GM20000 (cell line): Measurements from ENCODE around the gene TNN.

Source experiments
- DNase-seq: peaks from one replicate; pipeline ENCODE4 v3.0.0; 2012; ENCODE audit warnings: low spot score
- CTCF ChIP-seq: IDR thresholded peaks from 2 replicates; pipeline ENCODE4 v1.5.1; 2012; ENCODE audit warnings: mild to moderate bottlenecking, control low read depth; ENCODE audit errors: extremely low read depth, missing control alignments

TNN gene

DNA sequence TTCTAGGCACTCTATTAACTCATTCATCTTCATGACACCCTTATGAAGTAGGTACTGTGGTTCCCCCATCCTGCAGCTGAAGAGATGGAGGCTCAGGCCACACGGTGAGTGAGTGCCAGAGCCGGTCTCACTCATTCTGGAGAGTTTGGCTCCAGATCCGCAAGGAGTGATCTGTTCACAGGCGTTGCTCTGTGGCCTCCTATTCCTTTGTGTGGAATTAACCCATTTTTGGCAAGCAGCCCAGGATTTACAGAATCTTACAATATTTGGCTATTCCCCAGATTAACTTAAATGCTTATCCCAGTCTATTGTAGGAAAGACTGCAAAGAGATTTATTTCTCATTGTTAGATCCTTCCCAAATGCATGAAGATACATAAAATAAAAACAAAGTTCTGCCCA is 95.3 kb downstream of the TNN start:
- DNase-seq = no peak
- no peak for TF ChIP-seq CTCF

- no peak for DNase-seq
- TF ChIP-seq CTCF = no peak
Measured at GRCh38 chr1:175163702-175164101, 96.1 kb downstream of the TNN start.

- no peak for DNase-seq
- TF ChIP-seq CTCF = no peak
Measured at GRCh38 chr1:175164751-175165150, 97.1 kb downstream of the TNN start.

DNA sequence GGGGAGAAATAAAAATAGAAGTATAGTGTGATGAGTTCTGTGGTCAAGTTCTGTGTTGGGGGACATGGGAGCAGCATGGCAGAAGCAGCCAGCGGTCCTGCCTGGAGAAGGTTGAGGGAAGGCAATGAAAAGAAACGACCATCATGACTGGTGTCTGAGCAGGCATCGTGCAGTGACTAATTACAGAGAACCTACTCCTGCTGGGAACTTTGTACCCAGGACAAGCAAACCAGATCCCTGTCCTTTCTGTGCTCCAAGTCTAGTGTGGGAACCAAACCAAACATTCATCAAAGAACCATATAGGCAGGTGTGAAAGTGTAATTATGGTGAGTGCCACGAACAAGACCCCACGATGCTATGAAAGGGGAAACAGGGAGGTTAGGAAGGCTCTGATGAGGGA is 99.1 kb downstream of the TNN start:
- no peak for TF ChIP-seq CTCF
- no peak for DNase-seq

DNA sequence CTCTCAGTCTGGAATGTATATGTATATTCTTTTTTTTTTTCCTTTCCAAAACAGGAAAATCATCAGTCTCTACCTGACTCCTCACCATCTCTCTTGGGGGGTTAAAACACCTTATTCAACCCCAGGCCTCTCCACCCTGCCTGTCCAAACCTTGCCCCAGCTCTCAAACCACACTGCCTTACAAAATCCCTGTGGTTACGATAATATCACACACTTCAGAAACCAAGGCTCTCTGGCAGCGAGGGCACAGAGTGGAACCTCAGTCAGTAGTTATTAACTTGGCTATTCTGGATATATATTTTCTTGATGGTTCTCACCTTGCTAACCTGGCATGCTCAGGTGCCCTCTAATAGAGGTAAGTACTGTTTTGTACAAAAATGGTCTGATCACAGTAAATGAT is 100.2 kb downstream of the TNN start:
- no peak for DNase-seq
- TF ChIP-seq CTCF = no peak

DNA sequence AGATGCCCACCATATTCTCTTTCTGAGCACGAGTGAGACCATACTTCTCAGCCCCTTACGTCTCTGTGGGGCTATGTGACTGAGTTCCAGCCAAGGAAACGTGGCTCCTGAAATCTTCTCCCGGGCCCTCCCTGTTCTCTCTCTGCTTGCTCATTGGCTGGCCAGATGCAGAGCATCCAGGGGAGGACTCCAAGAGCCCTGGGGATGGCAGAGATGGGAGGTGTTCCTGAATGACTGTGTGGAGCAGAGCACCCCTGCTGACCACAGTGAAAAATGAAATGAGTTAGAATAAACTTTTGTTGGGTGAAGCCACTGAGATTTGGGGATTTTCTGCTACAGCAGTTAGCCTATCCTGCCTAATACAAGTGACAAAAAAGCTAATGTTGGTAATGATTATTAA is 101.1 kb downstream of the TNN start:
- no peak for DNase-seq
- no peak for TF ChIP-seq CTCF

DNA sequence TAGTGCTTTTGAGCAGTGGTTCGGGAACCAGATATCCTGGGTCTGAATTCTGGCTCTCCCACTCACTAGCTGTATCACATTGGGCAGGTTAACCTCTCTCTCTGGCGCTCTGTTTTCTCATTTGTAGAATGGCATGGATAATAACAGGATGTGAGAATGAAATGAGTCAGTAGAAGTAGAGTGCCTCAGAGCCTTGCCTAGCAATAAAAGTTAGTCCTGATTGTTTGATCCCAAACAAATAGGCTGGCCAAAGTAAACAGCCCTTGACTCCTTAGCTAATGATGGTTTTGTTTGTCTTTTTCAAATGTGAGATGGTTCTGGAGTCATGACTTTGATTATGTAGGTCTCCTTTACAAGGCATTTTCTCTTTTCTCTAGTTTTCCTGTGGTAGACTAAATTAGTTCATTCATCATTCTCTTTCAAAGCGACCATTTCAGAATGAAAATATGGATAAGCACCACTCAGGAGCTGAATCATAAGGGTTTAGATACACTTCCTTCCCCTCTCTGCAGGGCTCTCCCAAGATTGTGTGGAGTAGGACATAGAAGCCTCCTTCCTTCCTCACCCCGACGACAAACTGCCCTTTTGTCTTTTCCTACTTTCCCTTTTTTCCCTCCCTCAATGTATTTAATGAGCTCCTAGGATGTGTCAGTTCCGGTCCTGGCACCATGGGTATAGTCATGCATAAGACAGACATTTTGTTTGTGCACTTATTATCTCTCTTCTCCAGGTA is 101.8 kb downstream of the TNN start:
- no peak for TF ChIP-seq CTCF
- no peak for DNase-seq
